NCI-H460 (cell line): ENCODE results near the gene NFYB. TPM values are rescaled to one million over a fixed set of nuclear protein-coding genes. Genes with fewer than 3 reads are reported as not detected.
"Not testable (repeated sequence)": the region's sequence is repeated elsewhere in the genome, so short reads cannot be mapped to it uniquely, and the experiment has no call there.

ENCODE experiments used
- DNase-seq: peaks from one replicate; pipeline ENCODE4 v3.0.0-alpha.2; 2016; ENCODE audit warnings: low read depth; ENCODE audit errors: extremely low read depth
- total RNA-seq: library from RNA; depleted of rRNA; stranded (reverse); fragments of >200 nt; shearing (Covaris generic); gene quantifications from 2 replicates; pipeline ENCODE4 v1.2.3, GENCODE V29; 2014

Gene NFYB
- total RNA-seq, 1 experiment from 2014 or later, result 40.8 TPM

GRCh38 chr12:104122298-104122697, 15.7 kb downstream of the NFYB start:
- DNase-seq, result no peak

- no peak for DNase-seq
These were observed 17.0 kb downstream of the NFYB start for GRCh38 chr12:104121001-104121400.

DNA sequence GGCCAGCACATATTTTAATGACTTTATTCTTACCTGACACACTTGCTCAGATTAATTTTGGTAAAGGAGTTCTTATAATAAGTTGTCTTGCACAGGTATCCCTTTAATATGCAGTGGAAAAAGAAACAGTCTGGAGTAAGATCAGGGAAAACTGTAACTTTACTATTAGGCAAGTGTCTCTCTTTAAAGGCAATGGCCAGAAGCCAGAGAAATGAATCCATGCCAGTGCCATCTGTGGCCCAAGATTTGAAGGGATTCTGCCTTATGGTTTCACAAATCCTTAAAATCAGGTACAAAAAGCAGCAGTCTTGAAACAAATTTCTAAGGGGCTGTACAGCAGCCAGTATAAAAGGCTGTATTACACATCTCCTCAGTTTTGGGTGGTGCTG, 22.4 kb downstream of the NFYB start:
- DNase-seq, result no peak

DNA sequence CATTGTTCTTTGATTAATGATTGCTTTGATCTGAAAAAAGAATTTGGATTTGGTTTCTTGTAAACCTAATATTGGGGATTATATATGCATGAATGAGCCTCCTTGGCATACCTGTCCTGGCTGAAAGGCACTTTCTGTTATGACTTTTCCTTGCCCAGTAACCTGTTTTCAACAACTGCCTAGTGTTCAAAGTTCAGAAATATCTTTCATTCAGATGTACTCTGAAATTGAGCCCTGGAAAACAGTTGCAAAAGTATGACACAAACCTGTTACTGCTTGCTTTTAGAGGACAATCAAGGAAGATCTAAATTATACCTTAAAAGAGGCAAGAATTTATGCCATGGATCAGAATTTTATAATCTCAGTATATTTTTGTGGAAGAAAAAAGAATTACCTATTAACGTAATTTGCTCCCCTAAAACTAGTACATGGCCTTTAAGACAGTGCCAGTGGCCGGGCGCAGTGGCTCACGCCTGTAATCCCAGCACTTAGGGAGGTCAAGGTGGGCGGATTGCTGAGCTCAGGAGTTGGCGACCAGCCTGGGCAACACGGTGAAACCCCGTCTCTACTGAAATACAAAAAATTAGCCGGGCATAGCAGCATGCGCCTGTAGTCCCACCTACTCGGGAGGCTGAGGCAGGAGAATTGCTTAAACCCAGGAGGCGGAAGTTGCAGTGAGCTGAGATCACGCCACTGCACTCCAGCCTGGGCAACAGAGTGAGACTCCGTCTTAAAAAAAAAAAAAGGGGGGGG, 23.0 kb downstream of the NFYB start:
- not testable (repeated sequence) for DNase-seq

GRCh38 chr12:104109446-104110271, 28.4 kb downstream of the NFYB start:
- DNase-seq, result no peak

DNA sequence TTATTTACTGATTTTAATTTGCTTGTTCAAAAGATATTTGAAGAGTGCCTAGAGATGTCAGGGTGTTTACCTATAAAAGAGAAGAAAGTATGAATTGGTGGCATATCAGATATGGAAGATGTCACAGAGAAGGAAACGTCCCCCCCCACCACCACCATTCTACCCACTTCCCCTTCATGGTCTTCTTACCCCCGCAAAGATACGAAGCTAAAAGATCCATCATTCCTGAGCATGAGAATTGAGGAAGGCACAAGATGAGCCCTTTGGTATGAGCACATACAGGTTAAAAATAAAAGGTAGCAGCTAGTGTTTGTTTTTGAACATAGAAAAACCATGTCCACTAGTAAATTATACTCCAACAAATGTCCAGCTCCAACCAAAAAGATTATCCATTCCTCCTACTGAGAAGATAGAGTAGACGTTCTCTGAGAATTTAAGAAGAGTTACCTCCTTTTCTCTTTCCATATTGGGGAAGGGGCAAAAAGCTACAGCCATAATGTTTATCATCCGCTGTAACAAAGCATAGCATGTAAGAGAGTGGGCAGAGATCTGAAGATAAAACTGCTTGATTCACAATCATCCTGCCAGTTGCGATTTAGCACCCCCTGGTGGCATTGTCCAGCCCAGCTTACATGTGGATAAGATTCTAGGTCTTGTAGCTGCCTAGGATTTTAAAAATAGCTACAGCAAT, 29.1 kb downstream of the NFYB start:
- DNase-seq, result peak; percentile 76

DNA sequence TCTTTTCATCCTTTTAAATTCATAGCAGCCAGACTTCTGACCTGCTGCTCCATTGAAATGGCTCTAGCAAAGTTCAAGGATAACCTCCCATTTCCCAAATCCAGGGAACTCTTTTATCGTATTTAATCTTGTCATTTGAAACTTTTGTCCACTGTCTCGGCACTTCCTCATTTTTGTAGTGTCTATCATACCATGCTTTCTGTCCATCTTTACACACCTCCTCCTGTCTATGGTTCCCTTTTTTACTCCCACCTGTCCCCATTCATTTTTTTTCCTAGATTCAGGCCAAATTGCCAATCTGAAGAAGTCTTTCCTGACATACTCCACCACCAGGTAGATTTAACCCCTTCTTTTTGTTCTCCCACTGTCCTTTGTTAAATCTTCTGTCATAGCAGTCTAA, 31.0 kb downstream of the NFYB start:
- no peak for DNase-seq

GRCh38 chr12:104105461-104105860, 32.5 kb downstream of the NFYB start:
- DNase-seq, result no peak

GRCh38 chr12:104097954-104098353, 40.1 kb downstream of the NFYB start:
- no peak for DNase-seq

DNA sequence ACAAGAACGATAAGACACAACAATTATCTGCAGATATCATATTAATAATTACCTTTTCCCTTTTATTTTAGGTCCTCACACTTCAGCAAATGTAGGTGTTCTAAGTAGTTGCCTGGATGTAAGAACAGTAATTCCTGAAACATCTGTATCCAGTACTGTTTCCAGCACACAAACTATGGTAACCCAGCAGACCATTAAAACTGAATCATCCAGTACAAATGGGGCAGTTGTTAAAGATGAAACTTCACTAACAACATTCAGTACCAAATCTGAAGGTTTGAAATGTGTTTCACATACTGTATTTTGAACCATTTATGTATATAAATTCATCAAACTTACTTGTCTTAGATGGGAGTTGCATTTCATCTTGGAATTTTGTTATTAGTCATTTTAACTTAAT, 42.7 kb downstream of the NFYB start:
- DNase-seq, result no peak

- no peak for DNase-seq
These were observed 43.7 kb downstream of the NFYB start for GRCh38 chr12:104094284-104094683.

DNA sequence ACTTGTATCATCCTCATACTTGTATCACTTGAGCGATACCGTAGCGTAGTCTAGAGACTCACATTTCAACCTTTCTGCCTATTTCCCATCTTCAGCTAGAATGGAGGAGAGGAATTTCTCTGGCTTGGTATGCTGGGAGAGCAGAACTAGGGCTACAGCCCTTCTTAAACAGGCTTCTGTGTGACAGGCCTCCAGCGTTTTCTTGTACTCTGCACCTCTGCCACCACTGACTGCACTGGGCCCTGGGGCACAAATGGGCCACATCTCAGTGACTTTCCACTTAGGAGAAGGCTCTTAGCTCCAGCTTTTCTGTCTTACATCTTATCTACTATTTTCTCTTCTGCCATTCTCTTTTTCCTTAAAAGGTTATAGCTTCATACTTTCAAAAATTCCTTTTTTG, 46.9 kb downstream of the NFYB start:
- no peak for DNase-seq

DNA sequence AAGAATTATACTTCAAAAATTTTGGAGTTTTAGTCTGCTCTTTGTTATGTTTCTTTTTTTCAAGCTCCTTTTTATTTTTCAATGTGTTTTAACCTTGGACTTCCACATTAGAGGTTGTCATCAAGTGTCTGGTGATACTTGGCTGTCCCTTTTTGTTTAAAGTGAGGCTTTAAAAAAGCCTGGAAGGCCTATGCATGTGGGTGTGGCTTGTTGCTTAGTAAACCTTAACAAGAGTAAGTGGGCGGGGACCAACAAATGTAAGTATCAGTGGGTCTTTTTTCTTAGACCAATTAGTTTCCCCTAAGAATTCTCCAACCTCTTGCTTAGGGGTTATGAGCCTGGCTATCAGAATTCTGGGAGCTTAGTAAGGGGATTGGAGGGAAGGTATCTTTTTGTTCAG, 47.3 kb downstream of the NFYB start:
- no peak for DNase-seq

- no peak for DNase-seq
These were observed 54.1 kb downstream of the NFYB start for GRCh38 chr12:104083769-104084475.

GRCh38 chr12:104080764-104081163, 57.2 kb downstream of the NFYB start:
- no peak for DNase-seq

DNA sequence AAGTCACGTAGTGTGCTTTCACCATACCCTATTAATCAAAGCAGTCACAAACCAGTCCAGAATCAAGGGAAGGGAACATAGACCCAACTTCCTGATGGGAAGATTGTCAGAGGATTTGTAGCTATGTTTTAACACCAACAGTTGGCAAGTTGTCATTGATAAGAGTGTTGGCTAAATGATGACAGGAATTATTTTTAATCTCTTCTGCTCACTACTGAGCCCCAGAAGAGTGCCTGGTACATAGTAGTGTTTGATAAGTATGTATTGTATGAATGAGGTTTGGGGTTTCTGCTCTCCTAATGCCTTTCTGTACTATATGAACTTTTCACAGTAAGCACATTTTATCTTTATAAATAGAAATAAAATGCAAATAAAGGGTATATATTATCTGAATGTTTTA, 59.0 kb downstream of the NFYB start:
- DNase-seq, result no peak

DNA sequence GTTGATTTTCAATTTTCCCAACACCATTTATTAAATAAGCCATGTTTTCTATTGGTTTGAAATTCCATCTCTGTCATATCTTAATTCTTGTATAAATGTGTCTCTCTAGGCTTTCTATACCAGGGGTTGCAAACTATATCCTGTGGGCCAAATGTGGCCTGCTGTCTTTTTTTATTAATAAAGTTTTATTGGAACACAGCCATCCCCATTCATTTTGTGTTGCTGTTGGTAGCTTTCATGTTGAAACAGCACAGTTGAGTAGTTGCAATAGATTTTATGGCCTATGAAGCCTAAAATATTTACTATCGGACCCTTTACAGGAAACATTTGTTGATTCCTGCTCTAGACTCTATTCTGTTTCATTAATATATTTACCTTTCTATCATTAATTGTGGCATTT, 64.3 kb downstream of the NFYB start:
- no peak for DNase-seq

DNA sequence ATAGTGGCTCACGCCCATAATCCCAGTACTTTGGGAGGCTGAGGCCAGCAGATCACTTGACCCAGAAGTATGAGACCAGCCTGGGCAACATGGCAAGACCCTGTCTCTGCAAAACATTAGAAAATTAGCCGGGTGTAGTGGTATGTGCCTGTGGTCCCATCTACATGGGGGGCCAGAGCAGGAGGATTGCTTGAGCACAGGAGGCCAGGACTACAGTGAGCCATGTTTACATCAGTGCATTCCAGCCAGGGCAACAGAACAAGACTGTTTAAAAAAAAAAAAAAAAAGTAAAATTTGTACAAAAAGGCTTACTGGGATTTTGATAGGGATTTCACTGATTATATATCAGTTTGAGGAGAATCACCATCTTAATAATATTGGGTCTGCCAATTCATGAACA, 65.9 kb downstream of the NFYB start:
- no peak for DNase-seq
